Muscle of leg (tissue), 11 donors: Measurements from ENCODE around the gene OPTN. TPM values are rescaled to one million over a fixed set of nuclear protein-coding genes. Genes with fewer than 3 reads are reported as not detected.

Experiments used
- DNase-seq: peaks from one replicate; pipeline ENCODE4 v3.0.0; 2013
- H3K27ac ChIP-seq: one replicate; pipeline ENCODE4 v1.5.1; 2013; ENCODE audit warnings: mild to moderate bottlenecking, low read length, control low read depth
- H3K27me3 ChIP-seq: one replicate; pipeline ENCODE4 v1.6.1; 2013; ENCODE audit warnings: low read length; ENCODE audit not compliant: control insufficient read depth, insufficient read depth
- H3K36me3 ChIP-seq: one replicate; pipeline ENCODE4 v1.6.1; 2013; ENCODE audit warnings: low read length; ENCODE audit not compliant: control insufficient read depth, insufficient read depth
- H3K4me1 ChIP-seq: one replicate; pipeline ENCODE4 v1.6.1; 2013; ENCODE audit warnings: low read length; ENCODE audit not compliant: control insufficient read depth, insufficient read depth
- H3K4me3 ChIP-seq: one replicate; pipeline ENCODE4 v1.5.1; 2013; ENCODE audit warnings: low read length, control low read depth
- H3K9me3 ChIP-seq: replicated peaks from 2 replicates; pipeline ENCODE4 v1.6.1; 2013; ENCODE audit warnings: low read depth, low read length; ENCODE audit not compliant: control insufficient read depth
- WGBS: methylation state at CpG from one replicate; pipeline ENCODE4 v1.1.5; 2013; ENCODE audit warnings: missing lambda C conversion rate; ENCODE audit not compliant: insufficient coverage; 5-methylcytosine and 5-hydroxymethylcytosine counted together
- polyA plus RNA-seq, 8 donors: library from polyadenylated mRNA; unstranded; fragments of 120-200 nt; gene quantifications; one replicate each; pipeline versions ENCODE4 v1.2.1 to v1.2.3, GENCODE V29; 2013; ENCODE audit warnings: inconsistent platforms in 1 of 8, low replicate concordance in 1 of 8; ENCODE audit not compliant: insufficient read length in 8 of 8, insufficient read depth in 1 of 8
- total RNA-seq: library from RNA; stranded (reverse); fragments of 120-200 nt; gene quantifications from one replicate; pipeline ENCODE4 v1.2.4, GENCODE V29; 2013

Gene OPTN
- total and polyA plus RNA-seq, 9 donors = 19.7 to 34.6 (median 28.2) TPM

DNA sequence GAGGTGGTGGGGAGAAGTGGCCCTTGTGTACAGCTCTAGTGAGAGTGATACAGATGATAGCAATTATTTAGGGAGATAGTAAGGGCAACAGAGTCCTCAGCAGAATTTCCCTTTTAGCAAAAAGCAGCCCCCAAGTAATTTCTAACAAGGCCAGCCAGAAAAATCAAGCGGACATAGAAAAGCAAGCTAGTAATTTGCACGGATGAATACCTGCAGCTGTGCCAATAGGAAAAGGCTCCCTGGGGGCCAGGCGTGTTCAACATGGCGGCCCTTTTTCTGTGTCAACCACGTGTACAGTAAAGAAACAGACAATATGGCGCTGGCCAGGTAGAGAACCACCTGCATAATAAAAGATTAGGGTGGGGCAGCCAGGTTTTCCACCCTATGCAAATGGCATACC, 68.8 kb downstream of the OPTN start:
- Histone ChIP-seq H3K36me3 (peaks cover 8% of the 10 kb centered on the region), H3K9me3 (no peaks in the 10 kb centered on the region), H3K27ac (no peak overlapping the region), H3K4me1 (no peaks in the 10 kb centered on the region), H3K27me3 (no peaks in the 10 kb centered on the region), H3K4me3 (no peak overlapping the region)
- 90% methylated on average over 4 of the region's 6 CpGs for WGBS
- no peak for DNase-seq

DNA sequence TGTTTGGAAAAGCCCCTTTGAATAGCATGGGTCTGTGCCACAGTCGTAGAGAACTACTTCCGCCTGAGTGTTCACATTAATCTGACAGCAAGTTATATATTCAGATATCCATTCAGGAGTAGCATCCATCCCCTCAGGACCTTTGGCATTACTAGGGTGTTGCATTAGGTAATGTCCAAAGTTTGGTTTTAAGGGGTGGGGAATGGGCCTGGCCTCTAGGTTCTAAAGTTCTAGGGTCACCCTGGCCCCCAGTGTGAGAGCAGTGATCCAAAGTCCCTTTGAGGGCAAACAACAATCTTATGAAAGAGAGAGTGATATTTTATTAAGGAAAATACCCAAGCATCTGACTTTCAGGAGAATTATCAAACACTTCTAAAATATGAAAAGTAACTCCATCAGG, 73.7 kb downstream of the OPTN start:
- Histone ChIP-seq H3K4me3 (no peak overlapping the region), H3K27me3 (no peaks in the 10 kb centered on the region), H3K27ac (no peak overlapping the region), H3K9me3 (no peaks in the 10 kb centered on the region), H3K4me1 (no peaks in the 10 kb centered on the region), H3K36me3 (peaks cover 20% of the 10 kb centered on the region)
- WGBS = no CpG with 5 or more reads among the region's 2 CpGs
- no peak for DNase-seq

DNA sequence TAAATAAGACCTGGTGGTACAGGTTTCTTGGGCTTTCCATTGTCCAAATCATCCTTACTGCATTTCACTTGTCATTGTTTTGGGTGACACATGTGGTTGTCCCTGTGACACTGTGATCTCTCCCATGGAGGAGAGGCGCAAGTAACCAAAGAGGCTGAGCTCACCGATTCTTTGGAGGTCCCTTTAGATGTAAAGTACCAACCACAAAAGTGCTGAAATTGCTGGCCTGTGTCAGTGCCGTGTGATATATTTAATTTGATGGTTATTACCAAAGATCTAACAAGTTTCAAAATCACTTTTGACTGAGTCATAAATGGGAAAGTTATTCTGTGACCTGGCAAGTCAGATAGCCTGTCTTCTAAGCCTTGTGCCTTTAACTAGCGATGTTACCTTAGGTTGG, 80.8 kb downstream of the OPTN start:
- WGBS = no CpG with 5 or more reads among the region's 4 CpGs
- Histone ChIP-seq H3K9me3 (no peaks in the 10 kb centered on the region), H3K4me1 (no peaks in the 10 kb centered on the region), H3K4me3 (no peak overlapping the region), H3K27me3 (no peaks in the 10 kb centered on the region), H3K36me3 (peaks cover 27% of the 10 kb centered on the region), H3K27ac (no peak overlapping the region)
- DNase-seq = no peak

DNA sequence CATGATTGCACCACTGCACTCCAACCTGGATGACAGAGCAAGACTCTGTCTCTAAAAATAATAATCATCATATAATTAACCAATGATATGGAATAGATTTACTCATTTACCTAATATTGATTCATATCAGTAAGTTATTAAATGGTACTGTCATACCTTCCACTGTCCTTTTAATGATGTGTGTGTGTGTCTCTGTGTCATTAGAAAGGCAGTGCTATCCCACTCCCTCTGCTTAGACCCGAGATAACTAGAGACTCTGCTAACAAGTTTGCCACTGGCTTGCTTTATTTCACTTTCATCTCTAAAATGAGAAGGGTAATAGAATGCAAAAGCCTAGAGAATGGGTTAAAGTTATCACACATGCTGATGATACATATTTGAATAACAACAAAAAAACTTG, 82.5 kb downstream of the OPTN start:
- Histone ChIP-seq H3K4me1 (no peaks in the 10 kb centered on the region), H3K36me3 (peaks cover 35% of the 10 kb centered on the region), H3K27me3 (no peaks in the 10 kb centered on the region), H3K9me3 (no peaks in the 10 kb centered on the region), H3K27ac (no peak overlapping the region), H3K4me3 (no peak overlapping the region)
- DNase-seq = no peak
- WGBS = no CpG with 5 or more reads among the region's 1 CpG

DNA sequence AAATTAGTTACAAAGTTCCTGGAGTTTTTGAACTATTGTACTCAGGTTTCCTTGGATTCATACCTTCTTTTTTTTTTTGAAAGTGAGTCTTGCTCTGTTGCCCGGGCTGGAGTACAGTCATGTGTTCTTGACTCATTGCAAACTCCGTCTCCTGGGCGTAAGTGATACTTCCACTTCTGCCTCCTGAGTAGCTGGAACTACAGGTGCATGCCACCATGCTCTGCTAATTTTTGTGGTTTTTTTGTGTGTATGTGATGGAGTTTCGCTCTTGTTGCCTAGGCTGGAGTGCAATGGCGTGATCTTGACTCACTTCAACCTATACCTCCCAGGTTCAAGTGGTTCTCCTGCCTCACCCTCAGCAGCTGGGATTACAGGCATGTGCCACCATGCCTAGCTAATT, 83.7 kb downstream of the OPTN start:
- H3K36me3 ChIP-seq = peaks cover 34% of the 10 kb centered on the region
- no peak overlapping the region for H3K27ac ChIP-seq
- H3K4me3 ChIP-seq = no peak overlapping the region
- no peaks in the 10 kb centered on the region for H3K27me3 ChIP-seq
- no peaks in the 10 kb centered on the region for H3K4me1 ChIP-seq
- WGBS = 100% methylated on average over 2 of the region's 5 CpGs
- H3K9me3 ChIP-seq = no peaks in the 10 kb centered on the region
- no peak for DNase-seq

DNA sequence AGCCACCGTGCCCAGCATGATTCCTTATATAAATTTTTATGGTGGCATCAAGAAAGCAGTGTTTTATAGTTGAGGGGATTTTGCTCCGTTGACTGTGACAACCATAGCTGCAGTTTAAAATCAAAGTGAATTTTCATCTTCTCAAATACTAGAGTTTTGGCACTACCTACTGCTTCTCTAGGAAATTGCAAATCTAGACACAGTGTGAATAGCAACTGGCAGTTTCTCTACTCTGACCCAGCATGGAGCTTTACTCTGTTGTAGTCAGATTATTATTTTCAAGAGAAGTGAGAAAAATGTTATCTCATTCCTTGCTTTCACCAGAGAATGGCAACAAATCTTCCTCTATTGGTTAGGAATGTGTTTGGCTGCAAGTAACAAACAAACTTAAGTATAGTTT, 84.3 kb downstream of the OPTN start:
- Histone ChIP-seq H3K27ac (no peak overlapping the region), H3K4me1 (no peaks in the 10 kb centered on the region), H3K36me3 (peaks cover 34% of the 10 kb centered on the region), H3K4me3 (no peak overlapping the region), H3K9me3 (no peaks in the 10 kb centered on the region), H3K27me3 (no peaks in the 10 kb centered on the region)
- DNase-seq = no peak
- WGBS = no CpG with 5 or more reads among the region's 2 CpGs

DNA sequence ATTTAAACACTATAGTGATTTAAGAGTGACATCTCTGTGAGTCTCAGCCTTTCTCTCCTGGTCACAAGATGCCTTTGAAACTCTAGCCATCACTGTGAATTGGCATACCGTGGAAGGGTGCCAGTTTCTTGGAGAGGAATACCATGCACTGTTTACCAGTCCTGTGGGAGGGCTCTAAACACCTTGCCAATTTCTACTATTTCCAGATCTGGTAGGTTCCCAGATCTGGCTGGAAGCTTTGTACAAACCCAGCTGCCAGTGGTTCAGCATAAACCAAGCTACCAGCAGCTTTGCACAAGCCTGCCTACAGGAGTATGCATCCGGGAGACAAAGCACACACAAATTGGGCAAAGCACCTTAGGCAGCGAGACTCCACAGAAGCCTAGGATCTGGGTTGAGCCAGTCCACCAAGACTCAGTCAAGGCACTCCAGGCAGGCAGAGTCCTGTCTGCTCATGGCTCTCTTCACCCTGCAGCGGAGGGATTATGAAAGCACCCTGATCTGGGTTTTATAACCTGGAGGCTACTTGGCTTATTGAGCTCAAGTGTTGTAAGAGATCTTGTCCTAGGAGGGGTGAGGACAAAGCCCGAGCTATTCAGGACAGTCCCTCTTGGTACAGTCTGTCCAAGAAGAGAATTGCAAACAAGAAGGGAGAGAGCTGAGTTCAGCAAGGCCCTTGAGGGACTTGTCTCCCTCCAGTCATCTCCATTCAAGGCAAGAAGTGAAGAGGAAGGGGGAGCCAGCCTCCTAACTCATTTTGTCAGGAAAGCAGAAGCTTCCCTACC, 85.0 kb downstream of the OPTN start:
- H3K4me1 ChIP-seq = peaks cover 3% of the 10 kb centered on the region
- no peak overlapping the region for H3K4me3 ChIP-seq
- no peaks in the 10 kb centered on the region for H3K9me3 ChIP-seq
- peak; percentile 23 for DNase-seq
- peaks cover 34% of the 10 kb centered on the region for H3K36me3 ChIP-seq
- H3K27ac ChIP-seq = no peak overlapping the region
- no peaks in the 10 kb centered on the region for H3K27me3 ChIP-seq
- 87% methylated on average over 3 of the region's 5 CpGs for WGBS

DNA sequence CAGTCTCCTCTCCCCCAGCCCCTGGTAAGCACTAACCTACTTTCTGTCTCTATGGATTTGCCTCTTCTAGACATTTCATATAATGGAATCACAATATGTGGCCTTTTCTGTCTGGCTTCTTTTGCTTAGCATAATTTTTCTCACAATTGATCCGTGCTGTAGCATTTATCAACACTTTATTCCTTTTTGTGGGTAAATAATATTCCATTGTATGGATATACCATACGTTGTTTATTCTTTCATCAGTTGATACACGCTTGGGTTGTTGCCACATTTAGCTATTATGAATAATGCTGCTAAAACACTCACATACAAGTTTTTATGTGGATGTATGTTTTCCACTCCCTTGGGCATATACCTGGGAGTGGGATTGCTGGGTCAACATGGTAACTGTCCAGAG, 87.2 kb downstream of the OPTN start:
- no CpG with 5 or more reads among the region's 3 CpGs for whole genome bisulfite sequencing
- no peak overlapping the region for H3K4me3 ChIP-seq
- no peak for DNase-seq
- H3K4me1 ChIP-seq = peaks cover 3% of the 10 kb centered on the region
- no peaks in the 10 kb centered on the region for H3K9me3 ChIP-seq
- H3K27me3 ChIP-seq = no peaks in the 10 kb centered on the region
- no peak overlapping the region for H3K27ac ChIP-seq
- peaks cover 29% of the 10 kb centered on the region for H3K36me3 ChIP-seq

Other genes with a start within 250 kb of the OPTN start
- gene CCDC3, start 98.5 kb upstream of the OPTN start, total RNA-seq = 10.5 TPM
- gene CCDC3, start 98.5 kb upstream of the OPTN start, polyA plus RNA-seq = 10 to 100 TPM; 19.6 to 34.7 (median 22.5) TPM
- 5.1 TPM for gene MCM10, start 61.4 kb downstream of the OPTN start, total RNA-seq
- gene MCM10, start 61.4 kb downstream of the OPTN start, polyA plus RNA-seq = 1 to 10 TPM; 4.5 to 7.5 (median 5.3) TPM
- 2.6 TPM for gene UCMA, start 134.2 kb downstream of the OPTN start, total RNA-seq
- 1 to 10 TPM in 4 of 8 donors, under 1 TPM in 4; 0.31 to 2.8 (median 0.85) TPM for gene UCMA, start 134.2 kb downstream of the OPTN start, polyA plus RNA-seq
- gene PHYH, start 199.9 kb downstream of the OPTN start, total RNA-seq = 35.4 TPM
- 10 to 100 TPM; 28.4 to 43.2 (median 32.9) TPM for gene PHYH, start 199.9 kb downstream of the OPTN start, polyA plus RNA-seq
- 40.1 TPM for gene SEPHS1, start 248.1 kb downstream of the OPTN start, total RNA-seq
- 10 to 100 TPM; 51.8 to 76.0 (median 62.7) TPM for gene SEPHS1, start 248.1 kb downstream of the OPTN start, polyA plus RNA-seq